Progenitor cell of endocrine pancreas (in vitro differentiated cells): ENCODE data around the gene ATF6. TPM values are rescaled to one million over a fixed set of nuclear protein-coding genes. Genes with fewer than 3 reads are reported as not detected.

Source experiments
- DNase-seq: peaks from one replicate; pipeline ENCODE4 v3.0.0; 2021; ENCODE audit warnings: low spot score; ENCODE audit not compliant: unreplicated experiment
- H3K27ac Mint-ChIP-seq: 2 replicates; pipeline ENCODE4 v1.8.0; 2021; ENCODE audit warnings: mild to moderate bottlenecking, moderate library complexity, mixed read lengths
- H3K27me3 Mint-ChIP-seq: 2 replicates; pipeline ENCODE4 v1.8.0; 2021; ENCODE audit warnings: mixed read lengths
- H3K36me3 Mint-ChIP-seq: 2 replicates; pipeline ENCODE4 v1.8.0; 2022; ENCODE audit warnings: mixed read lengths; ENCODE audit not compliant: insufficient read depth
- H3K4me1 Mint-ChIP-seq: 2 replicates; pipeline ENCODE4 v1.8.0; 2021; ENCODE audit warnings: low read depth, mixed read lengths
- H3K4me3 Mint-ChIP-seq: 2 replicates; pipeline ENCODE4 v1.8.0; 2021; ENCODE audit warnings: low read depth, mild to moderate bottlenecking, moderate library complexity, mixed read lengths
- H3K9me3 Mint-ChIP-seq: 2 replicates; pipeline ENCODE4 v1.8.0; 2021; ENCODE audit warnings: low read depth, mixed read lengths
- CTCF ChIP-seq: fragments of 200-600 bp; sonication (generic); IDR thresholded peaks from one replicate; pipeline ENCODE4 v1.5.0; 2021; ENCODE audit warnings: antibody characterized with exemption, mild to moderate bottlenecking; ENCODE audit not compliant: unreplicated experiment
- total RNA-seq: library from RNA; stranded (reverse); gene quantifications from 2 replicates; pipeline ENCODE4 v1.2.1, GENCODE V29; 2021

ATF6 gene
- total RNA-seq, 1 donor from 2014 or later: 20.4 TPM

GRCh38 chr1:162003061-162003829, 237.1 kb downstream of the ATF6 start:
- Mint-ChIP-seq H3K4me1 (no peaks in the 10 kb centered on the region), H3K4me3 (no peak overlapping the region), H3K9me3 (no peaks in the 10 kb centered on the region)

GRCh38 chr1:162003830-162004215, 237.7 kb downstream of the ATF6 start:
- H3K27ac Mint-ChIP-seq: no peak overlapping the region
- no peak for TF ChIP-seq CTCF
- no peaks in the 10 kb centered on the region for H3K4me1 Mint-ChIP-seq

More at GRCh38 chr1:162003061-162003829, 237.1 kb downstream of the ATF6 start:
- Mint-ChIP-seq H3K27me3 (peaks cover 12% of the 10 kb centered on the region), H3K36me3 (no peaks in the 10 kb centered on the region), H3K27ac (no peak overlapping the region)
- no peak for DNase-seq
- TF ChIP-seq CTCF: no peak

GRCh38 chr1:162004441-162004950, 238.4 kb downstream of the ATF6 start:
- no peak for DNase-seq
- no peak overlapping the region for H3K27ac Mint-ChIP-seq
- H3K36me3 Mint-ChIP-seq: no peaks in the 10 kb centered on the region
- no peak for TF ChIP-seq CTCF
- no peak overlapping the region for H3K4me3 Mint-ChIP-seq
- no peaks in the 10 kb centered on the region for H3K4me1 Mint-ChIP-seq
- H3K27me3 Mint-ChIP-seq: peaks cover 12% of the 10 kb centered on the region
- no peaks in the 10 kb centered on the region for H3K9me3 Mint-ChIP-seq

More at GRCh38 chr1:162003830-162004215, 237.7 kb downstream of the ATF6 start:
- Mint-ChIP-seq H3K9me3 (no peaks in the 10 kb centered on the region), H3K4me3 (no peak overlapping the region), H3K36me3 (no peaks in the 10 kb centered on the region), H3K27me3 (peaks cover 12% of the 10 kb centered on the region)
- no peak for DNase-seq

- H3K4me1 Mint-ChIP-seq: no peaks in the 10 kb centered on the region
These were observed 240.0 kb downstream of the ATF6 start for GRCh38 chr1:162006081-162006480.

GRCh38 chr1:162007466-162007865, 241.3 kb downstream of the ATF6 start:
- no peak for DNase-seq
- no peaks in the 10 kb centered on the region for H3K9me3 Mint-ChIP-seq
- no peak for TF ChIP-seq CTCF

More at GRCh38 chr1:162006081-162006480, 240.0 kb downstream of the ATF6 start:
- TF ChIP-seq CTCF: no peak
- DNase-seq: no peak
- no peak overlapping the region for H3K27ac Mint-ChIP-seq
- H3K36me3 Mint-ChIP-seq: no peaks in the 10 kb centered on the region
- H3K27me3 Mint-ChIP-seq: peaks cover 14% of the 10 kb centered on the region
- no peaks in the 10 kb centered on the region for H3K9me3 Mint-ChIP-seq
- H3K4me3 Mint-ChIP-seq: no peak overlapping the region

More at GRCh38 chr1:162007466-162007865, 241.3 kb downstream of the ATF6 start:
- Mint-ChIP-seq H3K36me3 (no peaks in the 10 kb centered on the region), H3K27ac (no peak overlapping the region), H3K4me1 (no peaks in the 10 kb centered on the region), H3K27me3 (peaks cover 14% of the 10 kb centered on the region), H3K4me3 (no peak overlapping the region)
